Common myeloid progenitor, CD34-positive (primary cell): ENCODE data around the gene NFE2L3.

ENCODE experiments used
- CTCF ChIA-PET: fragments of 350-600 bp; sonication (Branson Sonifier 250); formaldehyde crosslinking; loops from one replicate; lab custom pipeline; 2021; ENCODE audit warnings: antibody characterized with exemption; lab: Charles Lee
- POLR2A ChIA-PET: fragments of 350-600 bp; sonication (Branson Sonifier 250); formaldehyde crosslinking; loops from one replicate; lab custom pipeline; 2021; ENCODE audit warnings: antibody characterized with exemption; lab: Charles Lee
- DNase-seq, 3 donors: peaks; one replicate each; pipeline versions ENCODE4 v3.0.0 to v3.0.0-alpha.2; 2013
- H3K27ac ChIP-seq, 2 experiments: 1 replicate in 1 of 2; 2 replicates in 1 of 2; pipeline ENCODE4 v1.7.0; 2013; ENCODE audit warnings: inconsistent platforms in 2 of 2, low read length in 2 of 2, mild to moderate bottlenecking in 2 of 2, low read depth in 1 of 2, moderate library complexity in 1 of 2; ENCODE audit not compliant: severe bottlenecking in 2 of 2, insufficient read depth in 1 of 2, poor library complexity in 1 of 2
- H3K27me3 ChIP-seq, 5 experiments: replicated peaks in 2 of 5; 1 replicate in 3 of 5; 2 replicates in 2 of 5; pipeline versions ENCODE4 v1.6.1 to v1.7.0; 2013; ENCODE audit warnings: low read length in 4 of 5, mild to moderate bottlenecking in 2 of 5, moderate library complexity in 2 of 5, inconsistent platforms in 1 of 5; ENCODE audit not compliant: insufficient read depth in 5 of 5, control insufficient read depth in 4 of 5
- H3K36me3 ChIP-seq, 4 experiments: 1 replicate in 2 of 4; 2 replicates in 2 of 4; pipeline versions ENCODE4 v1.6.1 to v1.7.0; 2013; ENCODE audit warnings: low read length in 3 of 4, control low read depth in 1 of 4, mild to moderate bottlenecking in 1 of 4; ENCODE audit not compliant: control insufficient read depth in 4 of 4, insufficient read depth in 4 of 4
- H3K4me1 ChIP-seq, 4 experiments: 1 replicate in 3 of 4; 2 replicates in 1 of 4; pipeline versions ENCODE4 v1.6.1 to v1.7.1; 2013; ENCODE audit warnings: low read length in 3 of 4, mild to moderate bottlenecking in 3 of 4, control low read depth in 1 of 4, inconsistent platforms in 1 of 4, moderate library complexity in 1 of 4; ENCODE audit not compliant: control insufficient read depth in 4 of 4, insufficient read depth in 4 of 4; ENCODE audit errors: control extremely low read depth in 1 of 4
- H3K4me3 ChIP-seq, 7 experiments: 1 replicate in 4 of 7; 2 replicates in 3 of 7; pipeline versions ENCODE4 v1.5.1 to v1.7.0; 2013; ENCODE audit warnings: mild to moderate bottlenecking in 7 of 7, low read length in 6 of 7, moderate library complexity in 6 of 7, inconsistent platforms in 2 of 7, low read depth in 2 of 7, control low read depth in 1 of 7; ENCODE audit not compliant: insufficient read depth in 4 of 7, control insufficient read depth in 1 of 7; ENCODE audit errors: extremely low read depth in 1 of 7
- H3K9me3 ChIP-seq, 5 experiments: 1 replicate in 4 of 5; 2 replicates in 1 of 5; pipeline versions ENCODE4 v1.6.1 to v1.7.1; 2013; ENCODE audit warnings: low read length in 4 of 5, mild to moderate bottlenecking in 2 of 5, inconsistent platforms in 1 of 5, low read depth in 1 of 5, moderate library complexity in 1 of 5; ENCODE audit not compliant: control insufficient read depth in 4 of 5, insufficient read depth in 2 of 5; ENCODE audit errors: control extremely low read depth in 1 of 5
- WGBS: methylation state at CpG from one replicate; pipeline ENCODE4 v1.1.5; 2013; ENCODE audit not compliant: insufficient coverage; 5-methylcytosine and 5-hydroxymethylcytosine counted together

NFE2L3 gene

GRCh38 chr7:26179826-26180497 is 28.0 kb downstream of the NFE2L3 start:
- no peak overlapping the region for H3K4me3 ChIP-seq
- no peak for DNase-seq
- WGBS, result 93% methylated on average over 6 of the region's 8 CpGs

GRCh38 chr7:26180792-26181198 is 28.8 kb downstream of the NFE2L3 start:
- POLR2A ChIA-PET, result interaction anchor here (1.3 kb wide), 1 partner anchor 8 kb away, joined by 3 read pairs; no protein-coding TSS in a partner anchor
- WGBS, result 68% methylated on average over 5 of the region's 5 CpGs
- H3K4me1 ChIP-seq, result peaks cover 0 to 1% (median 0%) of the 10 kb centered on the region in 4 experiments
- H3K4me3 ChIP-seq, result no peak overlapping the region
- H3K36me3 ChIP-seq, result peaks cover 0 to 22% (median 1%) of the 10 kb centered on the region in 4 experiments
- peak overlapping the region in 1 of 2 experiments; percentile 65 for H3K27ac ChIP-seq
- H3K9me3 ChIP-seq, result no peaks in the 10 kb centered on the region
- no peaks in the 10 kb centered on the region for H3K27me3 ChIP-seq
- CTCF ChIA-PET, result interaction anchor here (0.7 to 1.7 kb wide), 8 partner anchors 11 to 288 kb away, joined by 3 to 11 read pairs (median 4); partner anchors contain the start of gene NFE2L3
- DNase-seq, result peak; percentile 65 to 76 (median 70)

More at GRCh38 chr7:26179826-26180497, 28.0 kb downstream of the NFE2L3 start:
- no peaks in the 10 kb centered on the region for H3K9me3 ChIP-seq
- peaks cover 0 to 17% (median 1%) of the 10 kb centered on the region in 4 experiments for H3K36me3 ChIP-seq
- H3K4me1 ChIP-seq, result peaks cover 0 to 1% (median 0%) of the 10 kb centered on the region in 4 experiments
- H3K27me3 ChIP-seq, result no peaks in the 10 kb centered on the region
- ChIA-PET POLR2A (interaction anchor here (0.9 to 1.3 kb wide), 2 partner anchors 9 to 23 kb away, joined by 3 read pairs; no protein-coding TSS in a partner anchor), CTCF (interaction anchor here (0.7 to 1.7 kb wide), 10 partner anchors 9 to 287 kb away, joined by 3 to 11 read pairs (median 4); partner anchors contain the start of gene NFE2L3)
- H3K27ac ChIP-seq, result peak overlapping the region in 1 of 2 experiments; percentile 65

- ChIA-PET POLR2A (no interaction called here), CTCF (interaction anchor here (0.9 to 2.2 kb wide), 8 partner anchors 9 to 102 kb away, joined by 3 to 11 read pairs (median 4); no protein-coding TSS in a partner anchor)
- H3K4me1 ChIP-seq, result peaks cover 0 to 3% (median 0%) of the 10 kb centered on the region in 4 experiments
These were observed 29.7 kb downstream of the NFE2L3 start for GRCh38 chr7:26181474-26182227.

GRCh38 chr7:26182283-26182682 is 30.3 kb downstream of the NFE2L3 start:
- 98% methylated on average over 5 of the region's 6 CpGs for WGBS
- no peaks in the 10 kb centered on the region for H3K27me3 ChIP-seq
- CTCF ChIA-PET, result interaction anchor here (0.9 to 2.2 kb wide), 6 partner anchors 8 to 93 kb away, joined by 3 to 9 read pairs (median 4); no protein-coding TSS in a partner anchor
- DNase-seq, result no peak
- peaks cover 0 to 3% (median 0%) of the 10 kb centered on the region in 4 experiments for H3K4me1 ChIP-seq
- H3K4me3 ChIP-seq, result no peak overlapping the region
- POLR2A ChIA-PET, result interaction anchor here (1.2 kb wide), 1 partner anchor 8 kb away, joined by 3 read pairs; no protein-coding TSS in a partner anchor
- H3K36me3 ChIP-seq, result peaks cover 0 to 22% (median 1%) of the 10 kb centered on the region in 4 experiments
- H3K27ac ChIP-seq, result no peak overlapping the region
- no peaks in the 10 kb centered on the region for H3K9me3 ChIP-seq

More at GRCh38 chr7:26181474-26182227, 29.7 kb downstream of the NFE2L3 start:
- Histone ChIP-seq H3K36me3 (peaks cover 0 to 22% (median 1%) of the 10 kb centered on the region in 4 experiments), H3K9me3 (no peaks in the 10 kb centered on the region), H3K27me3 (no peaks in the 10 kb centered on the region), H3K27ac (peak overlapping the region in 1 of 2 experiments; percentile 19), H3K4me3 (no peak overlapping the region)
- WGBS, result no CpG with 5 or more reads among the region's 3 CpGs
- DNase-seq, result no peak

GRCh38 chr7:26182706-26183105 is 30.7 kb downstream of the NFE2L3 start:
- ChIA-PET POLR2A (interaction anchor here (1.2 kb wide), 1 partner anchor 9 kb away, joined by 3 read pairs; no protein-coding TSS in a partner anchor), CTCF (interaction anchor here (0.7 to 2.2 kb wide), 7 partner anchors 9 to 93 kb away, joined by 3 to 9 read pairs (median 3); no protein-coding TSS in a partner anchor)
- Histone ChIP-seq H3K27me3 (no peaks in the 10 kb centered on the region), H3K9me3 (no peaks in the 10 kb centered on the region), H3K4me3 (no peak overlapping the region), H3K27ac (no peak overlapping the region), H3K36me3 (peaks cover 0 to 24% (median 1%) of the 10 kb centered on the region in 4 experiments), H3K4me1 (peaks cover 0 to 3% (median 0%) of the 10 kb centered on the region in 4 experiments)
- no peak for DNase-seq
- WGBS, result 89% methylated on average over 7 of the region's 8 CpGs

GRCh38 chr7:26183545-26184280 is 31.7 kb downstream of the NFE2L3 start:
- peaks cover 0 to 3% (median 0%) of the 10 kb centered on the region in 4 experiments for H3K4me1 ChIP-seq
- ChIA-PET POLR2A (interaction anchor here (0.7 to 1.2 kb wide), 2 partner anchors 10 to 11 kb away, joined by 3 read pairs; no protein-coding TSS in a partner anchor), CTCF (interaction anchor here (0.7 to 2.2 kb wide), 3 partner anchors 26 to 94 kb away, joined by 3 to 9 read pairs (median 3); no protein-coding TSS in a partner anchor)
- WGBS, result 80% methylated on average over 1 of the region's 4 CpGs
- peaks cover 3 to 27% (median 5%) of the 10 kb centered on the region in 4 experiments for H3K36me3 ChIP-seq
- no peak for DNase-seq
- peak overlapping the region in 1 of 2 experiments; percentile 27 for H3K27ac ChIP-seq
- H3K9me3 ChIP-seq, result no peaks in the 10 kb centered on the region
- H3K4me3 ChIP-seq, result no peak overlapping the region
- no peaks in the 10 kb centered on the region for H3K27me3 ChIP-seq
